Heart left ventricle (tissue), 16 donors: Measurements from ENCODE around the gene NBAS. TPM values are rescaled to one million over a fixed set of nuclear protein-coding genes. Genes with fewer than 3 reads are reported as not detected.

Experiments
- ATAC-seq, 4 donors: fragments of 200-7000 bp; cut with Tn5 transposase; one replicate each; pipeline ENCODE4 v1.9.1; 2020 to 2022; ENCODE audit warnings: moderate library complexity in 4 of 4, mild to moderate bottlenecking in 3 of 4, moderate number of reproducible peaks in 1 of 4
- DNase-seq, 5 donors: peaks; one replicate each; pipeline ENCODE4 v3.0.0-alpha.2; 2020
- H3K27ac ChIP-seq, 12 donors: fragments of 200-600 bp; sonication (generic) in 4 of 12; one replicate each; pipeline versions ENCODE4 v1.5.0 to v1.8.0; 2016 to 2022; ENCODE audit warnings: mild to moderate bottlenecking in 2 of 12
- H3K27me3 ChIP-seq, 9 donors: fragments of 200-600 bp; sonication (generic) in 2 of 9; one replicate each; pipeline versions ENCODE4 v1.5.1 to v1.8.0; 2016 to 2022; ENCODE audit warnings: mild to moderate bottlenecking in 3 of 9
- H3K36me3 ChIP-seq, 9 donors: fragments of 200-600 bp; sonication (generic) in 2 of 9; one replicate each; pipeline versions ENCODE4 v1.5.0 to v1.8.0; 2018 to 2022; ENCODE audit warnings: mild to moderate bottlenecking in 2 of 9
- H3K4me1 ChIP-seq, 12 donors: fragments of 200-600 bp; sonication (generic) in 4 of 12; one replicate each; pipeline versions ENCODE4 v1.5.0 to v1.8.0; 2016 to 2022; ENCODE audit warnings: mild to moderate bottlenecking in 3 of 12
- H3K4me3 ChIP-seq, 12 donors: fragments of 200-600 bp; sonication (generic) in 4 of 12; one replicate each; pipeline versions ENCODE4 v1.5.0 to v1.8.0; 2017 to 2022; ENCODE audit warnings: mild to moderate bottlenecking in 9 of 12, moderate library complexity in 4 of 12
- H3K9me3 ChIP-seq, 12 donors: fragments of 200-600 bp; sonication (generic) in 4 of 12; one replicate each; pipeline versions ENCODE4 v1.5.0 to v1.8.0; 2016 to 2022; ENCODE audit warnings: mild to moderate bottlenecking in 1 of 12
- CTCF ChIP-seq, 12 donors: fragments of 200-600 bp; sonication (generic) in 4 of 12; IDR thresholded peaks; one replicate each; pipeline versions ENCODE4 v1.5.0 to v1.8.0; 2018 to 2022; ENCODE audit warnings: antibody characterized with exemption in 12 of 12, mild to moderate bottlenecking in 5 of 12
- POLR2A ChIP-seq, 2 donors: fragments of 450-650 bp; IDR thresholded peaks; one replicate each; pipeline ENCODE4 v1.6.1; 2017; ENCODE audit warnings: antibody characterized with exemption in 2 of 2, mild to moderate bottlenecking in 2 of 2, moderate library complexity in 2 of 2
- WGBS, 4 donors: extraction: QIAGEN DNeasy Blood & Tissue Kit in 2 of 4; methylation state at CpG; one replicate each; pipeline versions ENCODE4 v1.1.5 to v1.1.7; 2013 to 2018; 5-methylcytosine and 5-hydroxymethylcytosine counted together
- intact Hi-C, 10 donors: fragments of 100-400 bp; cut with DNase I; formaldehyde crosslinking; loops; one replicate each; pipeline versions ENCODE4 v1.11.1 to v1.14.2; 2022
- polyA plus RNA-seq, 2 donors: library from polyadenylated mRNA; stranded (reverse); fragments of 200-250 nt; gene quantifications; one replicate each; pipeline ENCODE4 v1.2.3, GENCODE V29; 2013
- total RNA-seq, 9 donors: library from RNA; depleted of rRNA in 2 of 9; stranded (reverse); fragments of >200 nt in 2 of 9; fragmentation: NEBNext Ultra II Directional in 3 of 9; extraction: Animal tissue kit (Norgen Biotek cat#: 25700) in 3 of 9; gene quantifications; one replicate each; pipeline versions ENCODE4 v1.1.0 to v1.2.4, GENCODE V29; 2016 to 2023
- donor health status: ischemic (EF 13 %, LVEDD 7.1; RV severe dilation, severe dysfunction).
- donor health status: healthy with polysubstance abuse.
- donor health status: DM: no; HTN: yes; CAD: no.
- donor health status: DM: no; HTN: no; CAD: no.
- donor health status: ischemic (EF 25% LVEDD 6.9; RV normal size, moderate dysfunction).
- donor health status: ischemic (EF 25% LVEDD 5.7; RV mildly dilated, moderate dysfunction).
- donor health status: healthy.
- donor health status: DM: yes; HTN: yes; CAD: no.
- donor health status: ischemic (EF 35%, LVEDD 5.7; RV mildly dilated, moderate dysfunction).
- donor health status: nonischemic (EF 11% LVEDD 7.7; RV severe dilation, severe dysfunction).
- donor health status: DM: yes; HTN: yes; CAD: no.
- donor health status: PGD.
- donor health status: ischemic (EF 29% LVEDD 5.4; RV normal size, mild dysfunction).
- donor health status: nonischemic (EF 23%, LVEDD 6.1; RV moderate dilation, normal function).

NBAS gene
- total and polyA plus RNA-seq, 11 donors: 23.1 to 63.0 (median 50.5) TPM

DNA sequence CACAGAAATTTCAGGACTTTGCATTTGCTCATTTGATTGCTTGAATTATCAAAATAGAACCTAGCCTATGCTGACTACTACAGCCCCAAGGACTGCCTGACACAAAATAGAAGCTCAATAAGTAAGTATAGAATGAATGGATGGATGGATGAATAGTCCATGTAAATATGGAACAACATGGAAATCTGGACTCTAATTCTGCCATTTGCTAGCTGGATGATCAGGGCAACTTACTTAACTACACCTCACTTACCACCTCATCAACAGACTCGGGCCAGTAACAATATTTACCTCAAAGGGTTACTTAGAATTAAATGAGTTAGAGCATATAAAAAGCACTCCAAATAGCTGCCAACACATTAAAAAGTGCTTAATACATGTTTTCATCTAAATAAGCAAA, 50.6 kb downstream of the NBAS start:
- peaks cover 0 to 72% (median 50%) of the 10 kb centered on the region in 9 donors for H3K36me3 ChIP-seq
- WGBS, 4 donors: 94 to 100% (median 96%) methylated on average over 1 of the region's 1 CpG
- no peak for TF ChIP-seq POLR2A (IDR thresholded peaks at IDR 0.05)
- TF ChIP-seq CTCF (IDR thresholded peaks at IDR 0.05): no peak
- H3K4me1 ChIP-seq: no peaks in the 10 kb centered on the region
- H3K27ac ChIP-seq: no peak overlapping the region
- no peaks in the 10 kb centered on the region for H3K27me3 ChIP-seq
- no peaks in the 10 kb centered on the region for H3K9me3 ChIP-seq
- H3K4me3 ChIP-seq: no peak overlapping the region
- intact Hi-C loops: no loop called here
- DNase-seq (no peak), ATAC-seq (no peak)

- Histone ChIP-seq H3K27ac (no peak overlapping the region), H3K27me3 (no peaks in the 10 kb centered on the region), H3K9me3 (no peaks in the 10 kb centered on the region), H3K4me1 (no peaks in the 10 kb centered on the region), H3K4me3 (no peak overlapping the region), H3K36me3 (peaks cover 0 to 74% (median 49%) of the 10 kb centered on the region in 9 donors)
- intact Hi-C loops: no loop called here
- DNase-seq: no peak
- TF ChIP-seq POLR2A (IDR thresholded peaks at IDR 0.05) (no peak), CTCF (IDR thresholded peaks at IDR 0.05) (no peak)
- no peak for ATAC-seq
- WGBS, 4 donors: 96 to 99% (median 97%) methylated on average over 3 of the region's 3 CpGs
Observed at GRCh38 chr2:15510131-15510530, 51.0 kb downstream of the NBAS start.

- no peaks in the 10 kb centered on the region for H3K9me3 ChIP-seq
- ATAC-seq (no peak), DNase-seq (no peak)
- H3K27ac ChIP-seq: no peak overlapping the region
- H3K36me3 ChIP-seq: peaks cover 0 to 76% (median 57%) of the 10 kb centered on the region in 9 donors
- H3K27me3 ChIP-seq: no peaks in the 10 kb centered on the region
- no peak overlapping the region for H3K4me3 ChIP-seq
- H3K4me1 ChIP-seq: no peaks in the 10 kb centered on the region
- intact Hi-C loops: no loop called here
- WGBS, 4 donors: 93 to 99% (median 95%) methylated on average over 3 of the region's 3 CpGs
- no peak for TF ChIP-seq POLR2A (IDR thresholded peaks at IDR 0.05)
- no peak for TF ChIP-seq CTCF (IDR thresholded peaks at IDR 0.05)
Observed at GRCh38 chr2:15507697-15508096, 53.4 kb downstream of the NBAS start.

- H3K36me3 ChIP-seq: peaks cover 0 to 76% (median 57%) of the 10 kb centered on the region in 9 donors
- intact Hi-C loops: no loop called here
- H3K27ac ChIP-seq: no peak overlapping the region
- DNase-seq (no peak), ATAC-seq (no peak)
- 68 to 83% (median 78%) methylated on average over 1 of the region's 1 CpG for WGBS, 4 donors
- no peaks in the 10 kb centered on the region for H3K9me3 ChIP-seq
- no peaks in the 10 kb centered on the region for H3K27me3 ChIP-seq
- no peak for TF ChIP-seq POLR2A (IDR thresholded peaks at IDR 0.05)
- TF ChIP-seq CTCF (IDR thresholded peaks at IDR 0.05): no peak
- no peak overlapping the region for H3K4me3 ChIP-seq
- no peaks in the 10 kb centered on the region for H3K4me1 ChIP-seq
Observed at GRCh38 chr2:15507061-15507460, 54.1 kb downstream of the NBAS start.
